HEK293 (cell line): ENCODE data around the gene UMAD1.

Source experiments
- CTCF ChIA-PET: fragments of 350-600 bp; formaldehyde crosslinking; extraction: SDS; loops from one replicate; lab custom pipeline; 2021; ENCODE audit warnings: antibody characterized with exemption; lab: Yijun Ruan, JAX
- POLR2A ChIA-PET: fragments of 300-600 bp; formaldehyde crosslinking; extraction: SDS; loops from one replicate; lab custom pipeline; 2020; ENCODE audit warnings: antibody characterized with exemption, inconsistent platforms; lab: Yijun Ruan, JAX
- H3K27ac ChIP-seq: fragments of 200-500 bp; sonication (Bioruptor generic); 2 replicates; pipeline ENCODE4 v1.5.1; 2014; ENCODE audit warnings: low read depth, low read length, control low read depth, inconsistent platforms; ENCODE audit errors: extremely low read depth
- H3K36me3 ChIP-seq, 2 experiments: fragments of 200-500 bp in 1 of 2; sonication (Bioruptor generic) in 1 of 2; 1 replicate in 1 of 2; 2 replicates in 1 of 2; pipeline ENCODE4 v1.5.1; 2014 to 2017; ENCODE audit warnings: inconsistent platforms in 2 of 2, low read length in 2 of 2; ENCODE audit not compliant: control insufficient read depth in 2 of 2, insufficient read depth in 1 of 2
- H3K4me1 ChIP-seq: fragments of 200-500 bp; sonication (Bioruptor generic); 2 replicates; pipeline ENCODE4 v1.5.1; 2014; ENCODE audit warnings: mild to moderate bottlenecking, low read length, inconsistent platforms; ENCODE audit not compliant: control insufficient read depth, insufficient read depth
- H3K4me3 ChIP-seq: 2 replicates; pipeline ENCODE4 v1.5.1; 2011; ENCODE audit warnings: low read depth, mild to moderate bottlenecking, control low read depth, low read length, moderate library complexity
- H3K9me3 ChIP-seq: fragments of 200-500 bp; sonication (Bioruptor generic); 2 replicates; pipeline ENCODE4 v1.5.1; 2014; ENCODE audit warnings: low read depth, low read length, inconsistent platforms; ENCODE audit not compliant: control insufficient read depth, insufficient read depth
- ZBTB17 ChIP-seq: fragments of 450-650 bp; formaldehyde crosslinking; IDR thresholded peaks from 2 replicates; pipeline ENCODE4 v1.5.1; 2016; ENCODE audit warnings: missing biosample characterization, missing genetic modification characterization
- ZBTB21 ChIP-seq: fragments of 450-650 bp; formaldehyde crosslinking; IDR thresholded peaks from 2 replicates; pipeline ENCODE4 v1.5.1; 2017; ENCODE audit warnings: missing biosample characterization, missing genetic modification characterization
- ZNF169 ChIP-seq: fragments of 450-650 bp; formaldehyde crosslinking; IDR thresholded peaks from 2 replicates; pipeline ENCODE4 v1.5.1; 2016; ENCODE audit warnings: missing biosample characterization, missing genetic modification characterization
- ZNF292 ChIP-seq: fragments of 450-650 bp; formaldehyde crosslinking; IDR thresholded peaks from 2 replicates; pipeline ENCODE4 v1.5.1; 2016; ENCODE audit warnings: low read depth, missing biosample characterization, missing genetic modification characterization, borderline replicate concordance
- ZNF302 ChIP-seq: fragments of 450-650 bp; formaldehyde crosslinking; IDR thresholded peaks from 2 replicates; pipeline ENCODE4 v1.5.1; 2016; ENCODE audit warnings: missing biosample characterization, missing genetic modification characterization, low read depth
- ZNF521 ChIP-seq: fragments of 450-650 bp; formaldehyde crosslinking; IDR thresholded peaks from 2 replicates; pipeline ENCODE4 v1.5.1; 2017; ENCODE audit warnings: missing biosample characterization, mild to moderate bottlenecking, missing genetic modification characterization
- ZNF548 ChIP-seq: fragments of 450-650 bp; formaldehyde crosslinking; IDR thresholded peaks from 2 replicates; pipeline ENCODE4 v1.5.1; 2016; ENCODE audit warnings: missing biosample characterization, missing genetic modification characterization
- TF ChIP-seq, protein P1 (sequence below): fragments of 450-650 bp; formaldehyde crosslinking; IDR thresholded peaks from 2 replicates; pipeline ENCODE4 v1.5.1; 2016; ENCODE audit warnings: missing biosample characterization, missing genetic modification characterization
- TF ChIP-seq, protein P2 (sequence below): fragments of 450-650 bp; formaldehyde crosslinking; conservative IDR thresholded peaks from 2 replicates; pipeline ENCODE4 v1.5.1; 2016; ENCODE audit warnings: low read depth, missing biosample characterization, missing genetic modification characterization
- TF ChIP-seq, protein P3 (sequence below): fragments of 450-650 bp; formaldehyde crosslinking; IDR thresholded peaks from 2 replicates; pipeline ENCODE4; 2016; ENCODE audit warnings: missing biosample characterization, missing genetic modification characterization
- TF ChIP-seq, protein P4 (sequence below): fragments of 450-650 bp; formaldehyde crosslinking; IDR thresholded peaks from 2 replicates; pipeline ENCODE4 v1.5.1; 2017; ENCODE audit warnings: missing biosample characterization, missing genetic modification characterization
- TF ChIP-seq, protein P5 (sequence below): fragments of 450-650 bp; formaldehyde crosslinking; IDR thresholded peaks from 2 replicates; pipeline ENCODE4 v1.5.1; 2016; ENCODE audit warnings: missing biosample characterization, missing genetic modification characterization, borderline replicate concordance

Gene UMAD1

DNA sequence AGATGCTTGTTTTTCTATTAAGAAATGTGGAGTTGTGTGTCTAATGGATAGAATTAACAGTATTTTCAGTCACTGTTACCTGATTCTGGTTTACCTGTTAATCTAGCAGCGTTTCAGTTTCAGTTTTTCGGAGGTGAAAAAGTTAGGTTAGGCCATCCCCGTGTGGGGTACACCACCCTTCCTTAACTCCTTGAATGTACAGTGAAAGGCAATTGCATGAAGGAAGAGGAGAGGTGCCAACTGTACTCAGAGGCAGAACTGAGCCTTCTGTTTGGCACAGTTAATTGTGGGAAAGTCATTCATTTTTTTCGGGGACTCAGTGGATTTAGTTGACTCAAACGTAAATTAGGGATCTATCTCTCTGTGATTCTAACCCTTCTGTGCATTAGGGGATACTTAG lies 42.3 kb downstream of the UMAD1 start:
- Histone ChIP-seq H3K4me3 (no peak overlapping the region), H3K27ac (no peak overlapping the region), H3K36me3 (no peaks in the 10 kb centered on the region), H3K4me1 (peaks cover 6% of the 10 kb centered on the region; the same call in 1 of the 2 replicates), H3K9me3 (no peaks in the 10 kb centered on the region)
- TF ChIP-seq ZNF548 (tag by site-specific recombination): no peak
- TF ChIP-seq ZBTB17 (tag by site-specific recombination): no peak
- TF ChIP-seq ZNF521: no peak
- TF ChIP-seq ZNF292 (tag by site-specific recombination): no peak
- ChIA-PET CTCF (interaction anchor here (2.3 to 2.7 kb wide), 2 partner anchors 10 to 37 kb away, joined by 12 to 15 read pairs; partner anchors contain the start of gene RPA3), POLR2A (no interaction called here)

DNA sequence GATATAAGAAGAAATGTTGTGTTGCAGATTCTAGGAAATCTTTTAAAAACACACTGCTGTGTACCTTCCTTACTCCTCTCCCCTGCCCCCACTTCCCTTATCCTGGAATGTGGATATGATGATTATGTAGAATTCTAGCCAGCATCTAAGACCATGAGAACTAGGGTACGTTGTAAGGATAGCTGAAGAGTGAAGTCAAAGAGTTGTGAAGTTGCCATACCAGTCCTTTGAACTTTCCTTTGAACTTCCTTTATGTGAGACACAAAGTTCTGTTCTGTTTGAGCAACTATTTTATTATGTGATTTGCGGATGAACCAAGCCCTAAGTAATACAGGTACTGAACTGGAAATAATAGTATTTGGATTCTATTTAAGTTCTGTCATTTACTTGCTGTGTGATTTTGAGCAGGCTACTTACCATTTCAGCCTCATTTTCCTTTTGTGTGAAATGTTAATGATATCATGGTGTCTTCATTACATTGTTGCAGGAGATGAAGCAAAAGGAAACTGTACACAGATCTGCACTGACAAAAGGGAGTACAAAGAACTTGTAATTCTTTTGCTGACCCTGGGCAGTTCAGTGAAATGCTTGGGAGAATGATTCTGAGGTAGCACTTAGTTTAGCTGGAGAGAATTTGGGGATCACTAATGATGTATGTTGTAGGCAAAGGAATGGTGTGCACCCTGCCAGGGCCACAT lies 46.4 kb downstream of the UMAD1 start:
- ChIA-PET CTCF (interaction anchor here (0.6 to 1.0 kb wide), 3 partner anchors 58 to 256 kb away, joined by 3 read pairs; no protein-coding TSS in a partner anchor), POLR2A (no interaction called here)
- H3K4me1 ChIP-seq: no peaks in the 10 kb centered on the region
- H3K36me3 ChIP-seq: no peaks in the 10 kb centered on the region
- TF ChIP-seq, protein P1, sequence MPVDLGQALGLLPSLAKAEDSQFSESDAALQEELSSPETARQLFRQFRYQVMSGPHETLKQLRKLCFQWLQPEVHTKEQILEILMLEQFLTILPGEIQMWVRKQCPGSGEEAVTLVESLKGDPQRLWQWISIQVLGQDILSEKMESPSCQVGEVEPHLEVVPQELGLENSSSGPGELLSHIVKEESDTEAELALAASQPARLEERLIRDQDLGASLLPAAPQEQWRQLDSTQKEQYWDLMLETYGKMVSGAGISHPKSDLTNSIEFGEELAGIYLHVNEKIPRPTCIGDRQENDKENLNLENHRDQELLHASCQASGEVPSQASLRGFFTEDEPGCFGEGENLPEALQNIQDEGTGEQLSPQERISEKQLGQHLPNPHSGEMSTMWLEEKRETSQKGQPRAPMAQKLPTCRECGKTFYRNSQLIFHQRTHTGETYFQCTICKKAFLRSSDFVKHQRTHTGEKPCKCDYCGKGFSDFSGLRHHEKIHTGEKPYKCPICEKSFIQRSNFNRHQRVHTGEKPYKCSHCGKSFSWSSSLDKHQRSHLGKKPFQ (tag by site-specific recombination): no peak
- TF ChIP-seq ZBTB21 (no peak), ZNF521 (no peak), ZNF302 (no peak), ZNF169 (tag by site-specific recombination) (no peak)
- TF ChIP-seq, protein P2, sequence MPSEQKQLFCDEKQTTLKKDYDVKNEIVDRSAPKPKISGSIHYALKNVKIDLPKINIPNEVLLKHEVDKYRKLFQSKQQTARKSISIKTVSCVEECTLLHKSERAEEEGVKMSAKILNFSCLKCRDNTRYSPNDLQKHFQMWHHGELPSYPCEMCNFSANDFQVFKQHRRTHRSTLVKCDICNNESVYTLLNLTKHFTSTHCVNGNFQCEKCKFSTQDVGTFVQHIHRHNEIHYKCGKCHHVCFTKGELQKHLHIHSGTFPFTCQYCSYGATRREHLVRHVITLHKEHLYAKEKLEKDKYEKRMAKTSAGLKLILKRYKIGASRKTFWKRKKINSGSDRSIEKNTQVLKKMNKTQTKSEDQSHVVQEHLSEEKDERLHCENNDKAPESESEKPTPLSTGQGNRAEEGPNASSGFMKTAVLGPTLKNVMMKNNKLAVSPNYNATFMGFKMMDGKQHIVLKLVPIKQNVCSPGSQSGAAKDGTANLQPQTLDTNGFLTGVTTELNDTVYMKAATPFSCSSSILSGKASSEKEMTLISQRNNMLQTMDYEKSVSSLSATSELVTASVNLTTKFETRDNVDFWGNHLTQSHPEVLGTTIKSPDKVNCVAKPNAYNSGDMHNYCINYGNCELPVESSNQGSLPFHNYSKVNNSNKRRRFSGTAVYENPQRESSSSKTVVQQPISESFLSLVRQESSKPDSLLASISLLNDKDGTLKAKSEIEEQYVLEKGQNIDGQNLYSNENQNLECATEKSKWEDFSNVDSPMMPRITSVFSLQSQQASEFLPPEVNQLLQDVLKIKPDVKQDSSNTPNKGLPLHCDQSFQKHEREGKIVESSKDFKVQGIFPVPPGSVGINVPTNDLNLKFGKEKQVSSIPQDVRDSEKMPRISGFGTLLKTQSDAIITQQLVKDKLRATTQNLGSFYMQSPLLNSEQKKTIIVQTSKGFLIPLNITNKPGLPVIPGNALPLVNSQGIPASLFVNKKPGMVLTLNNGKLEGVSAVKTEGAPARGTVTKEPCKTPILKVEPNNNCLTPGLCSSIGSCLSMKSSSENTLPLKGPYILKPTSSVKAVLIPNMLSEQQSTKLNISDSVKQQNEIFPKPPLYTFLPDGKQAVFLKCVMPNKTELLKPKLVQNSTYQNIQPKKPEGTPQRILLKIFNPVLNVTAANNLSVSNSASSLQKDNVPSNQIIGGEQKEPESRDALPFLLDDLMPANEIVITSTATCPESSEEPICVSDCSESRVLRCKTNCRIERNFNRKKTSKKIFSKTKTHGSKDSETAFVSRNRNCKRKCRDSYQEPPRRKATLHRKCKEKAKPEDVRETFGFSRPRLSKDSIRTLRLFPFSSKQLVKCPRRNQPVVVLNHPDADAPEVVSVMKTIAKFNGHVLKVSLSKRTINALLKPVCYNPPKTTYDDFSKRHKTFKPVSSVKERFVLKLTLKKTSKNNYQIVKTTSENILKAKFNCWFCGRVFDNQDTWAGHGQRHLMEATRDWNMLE (tag by site-specific recombination): no peak
- TF ChIP-seq, protein P3, sequence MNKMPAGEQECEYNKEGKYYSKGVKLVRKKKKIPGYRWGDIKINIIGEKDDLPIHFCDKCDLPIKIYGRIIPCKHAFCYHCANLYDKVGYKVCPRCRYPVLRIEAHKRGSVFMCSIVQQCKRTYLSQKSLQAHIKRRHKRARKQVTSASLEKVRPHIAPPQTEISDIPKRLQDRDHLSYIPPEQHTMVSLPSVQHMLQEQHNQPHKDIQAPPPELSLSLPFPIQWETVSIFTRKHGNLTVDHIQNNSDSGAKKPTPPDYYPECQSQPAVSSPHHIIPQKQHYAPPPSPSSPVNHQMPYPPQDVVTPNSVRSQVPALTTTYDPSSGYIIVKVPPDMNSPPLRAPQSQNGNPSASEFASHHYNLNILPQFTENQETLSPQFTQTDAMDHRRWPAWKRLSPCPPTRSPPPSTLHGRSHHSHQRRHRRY (tag by site-specific recombination): no peak
- TF ChIP-seq, protein P4, sequence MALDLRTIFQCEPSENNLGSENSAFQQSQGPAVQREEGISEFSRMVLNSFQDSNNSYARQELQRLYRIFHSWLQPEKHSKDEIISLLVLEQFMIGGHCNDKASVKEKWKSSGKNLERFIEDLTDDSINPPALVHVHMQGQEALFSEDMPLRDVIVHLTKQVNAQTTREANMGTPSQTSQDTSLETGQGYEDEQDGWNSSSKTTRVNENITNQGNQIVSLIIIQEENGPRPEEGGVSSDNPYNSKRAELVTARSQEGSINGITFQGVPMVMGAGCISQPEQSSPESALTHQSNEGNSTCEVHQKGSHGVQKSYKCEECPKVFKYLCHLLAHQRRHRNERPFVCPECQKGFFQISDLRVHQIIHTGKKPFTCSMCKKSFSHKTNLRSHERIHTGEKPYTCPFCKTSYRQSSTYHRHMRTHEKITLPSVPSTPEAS (tag by site-specific recombination): no peak
- TF ChIP-seq, protein P5, sequence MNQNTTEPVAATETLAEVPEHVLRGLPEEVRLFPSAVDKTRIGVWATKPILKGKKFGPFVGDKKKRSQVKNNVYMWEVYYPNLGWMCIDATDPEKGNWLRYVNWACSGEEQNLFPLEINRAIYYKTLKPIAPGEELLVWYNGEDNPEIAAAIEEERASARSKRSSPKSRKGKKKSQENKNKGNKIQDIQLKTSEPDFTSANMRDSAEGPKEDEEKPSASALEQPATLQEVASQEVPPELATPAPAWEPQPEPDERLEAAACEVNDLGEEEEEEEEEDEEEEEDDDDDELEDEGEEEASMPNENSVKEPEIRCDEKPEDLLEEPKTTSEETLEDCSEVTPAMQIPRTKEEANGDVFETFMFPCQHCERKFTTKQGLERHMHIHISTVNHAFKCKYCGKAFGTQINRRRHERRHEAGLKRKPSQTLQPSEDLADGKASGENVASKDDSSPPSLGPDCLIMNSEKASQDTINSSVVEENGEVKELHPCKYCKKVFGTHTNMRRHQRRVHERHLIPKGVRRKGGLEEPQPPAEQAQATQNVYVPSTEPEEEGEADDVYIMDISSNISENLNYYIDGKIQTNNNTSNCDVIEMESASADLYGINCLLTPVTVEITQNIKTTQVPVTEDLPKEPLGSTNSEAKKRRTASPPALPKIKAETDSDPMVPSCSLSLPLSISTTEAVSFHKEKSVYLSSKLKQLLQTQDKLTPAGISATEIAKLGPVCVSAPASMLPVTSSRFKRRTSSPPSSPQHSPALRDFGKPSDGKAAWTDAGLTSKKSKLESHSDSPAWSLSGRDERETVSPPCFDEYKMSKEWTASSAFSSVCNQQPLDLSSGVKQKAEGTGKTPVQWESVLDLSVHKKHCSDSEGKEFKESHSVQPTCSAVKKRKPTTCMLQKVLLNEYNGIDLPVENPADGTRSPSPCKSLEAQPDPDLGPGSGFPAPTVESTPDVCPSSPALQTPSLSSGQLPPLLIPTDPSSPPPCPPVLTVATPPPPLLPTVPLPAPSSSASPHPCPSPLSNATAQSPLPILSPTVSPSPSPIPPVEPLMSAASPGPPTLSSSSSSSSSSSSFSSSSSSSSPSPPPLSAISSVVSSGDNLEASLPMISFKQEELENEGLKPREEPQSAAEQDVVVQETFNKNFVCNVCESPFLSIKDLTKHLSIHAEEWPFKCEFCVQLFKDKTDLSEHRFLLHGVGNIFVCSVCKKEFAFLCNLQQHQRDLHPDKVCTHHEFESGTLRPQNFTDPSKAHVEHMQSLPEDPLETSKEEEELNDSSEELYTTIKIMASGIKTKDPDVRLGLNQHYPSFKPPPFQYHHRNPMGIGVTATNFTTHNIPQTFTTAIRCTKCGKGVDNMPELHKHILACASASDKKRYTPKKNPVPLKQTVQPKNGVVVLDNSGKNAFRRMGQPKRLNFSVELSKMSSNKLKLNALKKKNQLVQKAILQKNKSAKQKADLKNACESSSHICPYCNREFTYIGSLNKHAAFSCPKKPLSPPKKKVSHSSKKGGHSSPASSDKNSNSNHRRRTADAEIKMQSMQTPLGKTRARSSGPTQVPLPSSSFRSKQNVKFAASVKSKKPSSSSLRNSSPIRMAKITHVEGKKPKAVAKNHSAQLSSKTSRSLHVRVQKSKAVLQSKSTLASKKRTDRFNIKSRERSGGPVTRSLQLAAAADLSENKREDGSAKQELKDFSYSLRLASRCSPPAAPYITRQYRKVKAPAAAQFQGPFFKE (tag by site-specific recombination): no peak
- H3K4me3 ChIP-seq: no peak overlapping the region
- H3K9me3 ChIP-seq: no peaks in the 10 kb centered on the region
- no peak overlapping the region for H3K27ac ChIP-seq
